GM20000 (cell line): ENCODE data around the gene RANBP17.

Experiments used
- DNase-seq: peaks from one replicate; pipeline ENCODE4 v3.0.0; 2012; ENCODE audit warnings: low spot score
- CTCF ChIP-seq: IDR thresholded peaks from 2 replicates; pipeline ENCODE4 v1.5.1; 2012; ENCODE audit warnings: mild to moderate bottlenecking, control low read depth; ENCODE audit errors: extremely low read depth, missing control alignments

RANBP17 gene

DNA sequence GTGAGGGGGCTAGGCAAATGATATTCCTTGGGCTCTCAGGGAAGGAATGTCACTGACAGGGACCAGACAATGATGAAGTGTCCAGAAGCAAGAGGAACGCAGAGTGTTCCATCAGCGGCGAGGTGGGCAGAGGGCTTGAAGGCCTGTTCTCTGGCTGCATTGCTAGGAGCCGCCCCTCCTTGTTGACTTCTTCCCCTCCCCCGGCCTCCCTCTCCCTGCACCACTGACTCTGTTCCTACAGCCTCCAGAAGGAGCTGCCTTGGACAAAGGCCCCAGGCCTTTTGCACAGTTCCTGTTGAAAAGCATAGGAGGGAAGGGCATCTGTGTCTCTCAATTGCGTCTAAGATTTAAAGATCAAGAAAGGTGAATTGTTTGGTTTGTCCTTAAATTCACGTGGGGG, 459.6 kb downstream of the RANBP17 start:
- TF ChIP-seq CTCF: no peak

GRCh38 chr5:171322527-171322926, 460.7 kb downstream of the RANBP17 start:
- DNase-seq: no peak
- TF ChIP-seq CTCF: no peak

More for the DNA sequence above, 459.6 kb downstream of the RANBP17 start:
- no peak for DNase-seq

DNA sequence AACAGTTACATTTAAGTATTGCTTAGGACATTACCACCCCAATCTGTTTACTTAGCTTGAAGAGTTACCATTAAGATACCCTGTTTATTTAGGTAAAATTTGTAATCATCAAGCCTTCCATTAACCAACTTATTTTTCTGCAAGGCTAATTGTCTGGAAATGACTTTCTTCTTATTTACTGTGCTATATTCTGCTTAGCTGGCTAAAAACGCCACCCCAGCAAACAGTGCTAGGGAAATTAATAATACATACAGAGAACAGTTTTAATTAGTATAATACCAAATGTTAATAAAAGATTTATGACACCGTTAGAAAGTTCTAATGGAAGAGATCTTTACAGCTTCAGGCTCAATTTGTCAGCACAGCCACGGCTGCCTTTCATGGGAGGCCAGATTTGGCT, 461.2 kb downstream of the RANBP17 start:
- TF ChIP-seq CTCF: no peak
- DNase-seq: no peak

DNA sequence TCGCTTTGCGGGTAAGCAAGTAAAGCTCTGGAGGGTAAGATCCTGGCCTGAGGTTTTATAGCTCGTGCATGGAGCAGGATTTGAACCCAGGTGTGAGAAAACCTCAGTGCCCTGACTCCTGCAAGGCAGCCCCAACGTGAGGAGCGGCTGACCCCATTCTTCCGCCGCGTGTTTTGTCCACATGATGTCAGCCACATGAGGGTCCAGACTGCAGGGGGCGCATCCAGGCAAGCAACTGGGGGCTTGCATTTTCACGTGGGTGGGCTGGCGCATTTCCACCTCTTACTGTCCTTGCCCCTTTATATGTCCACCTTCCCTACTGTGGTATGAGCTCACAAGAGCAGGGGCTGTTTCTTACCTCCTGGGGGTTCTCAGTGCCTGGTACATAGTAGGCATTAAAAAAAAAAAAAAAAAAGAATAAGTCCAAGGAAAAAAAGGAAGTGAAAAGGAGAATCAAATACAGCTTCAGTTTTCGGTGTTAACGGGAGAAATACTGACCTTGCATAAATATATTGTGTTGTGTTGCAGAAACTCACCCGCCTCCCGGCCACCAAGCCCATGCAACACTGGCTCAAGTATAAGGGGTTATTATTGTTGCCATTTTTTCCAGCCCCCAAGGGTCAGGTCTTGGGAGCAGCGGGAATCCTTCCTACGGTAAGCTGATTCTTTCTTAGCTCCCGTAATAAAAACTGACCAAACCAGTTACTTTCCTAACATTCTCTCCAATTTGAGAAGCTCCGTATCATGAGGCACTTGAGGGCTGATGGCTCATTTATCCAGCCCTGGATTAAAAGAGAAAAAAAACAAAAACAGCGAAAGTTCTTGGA, 462.2 kb downstream of the RANBP17 start:
- DNase-seq: no peak
- no peak for TF ChIP-seq CTCF

DNA sequence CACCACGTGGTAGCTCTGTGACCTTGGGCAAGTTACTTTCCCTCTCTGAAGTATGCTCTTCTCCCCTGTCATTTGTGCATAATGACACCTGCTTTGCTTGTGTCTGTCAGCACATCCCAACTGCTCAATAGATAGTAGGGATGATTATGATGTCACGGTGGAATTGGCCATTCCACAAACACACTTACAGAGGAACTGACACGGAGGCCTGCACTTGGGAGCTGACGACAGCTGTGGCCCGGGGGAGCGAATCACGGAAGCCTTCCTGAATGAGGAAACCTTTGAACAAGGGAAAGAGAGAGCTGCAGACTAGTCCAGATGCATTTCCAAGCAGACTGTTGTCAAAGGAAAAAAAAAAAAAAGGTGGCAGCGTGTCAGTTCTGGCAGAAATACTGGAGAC, 468.2 kb downstream of the RANBP17 start:
- no peak for DNase-seq
- no peak for TF ChIP-seq CTCF

DNA sequence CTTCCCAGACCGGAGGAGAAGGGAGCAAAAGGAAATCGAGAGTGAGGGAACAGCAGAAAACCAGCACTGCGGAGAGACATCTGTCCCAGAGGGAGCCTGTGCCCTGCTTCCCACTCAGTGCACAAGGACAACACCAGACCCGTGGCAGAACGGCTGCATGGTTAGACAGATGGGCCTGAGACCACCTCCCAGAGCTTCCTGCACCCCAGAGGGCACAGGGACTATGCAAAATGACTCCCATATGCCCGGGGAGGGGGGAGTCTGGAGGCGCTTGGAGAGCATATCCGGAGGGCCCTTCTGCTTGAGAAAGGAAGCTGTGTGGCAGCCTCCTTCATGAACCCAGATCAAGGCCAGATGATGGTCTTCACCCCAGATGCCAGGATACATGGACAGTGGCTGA, 473.8 kb downstream of the RANBP17 start:
- no peak for DNase-seq
- no peak for TF ChIP-seq CTCF

GRCh38 chr5:171336521-171337209, 474.8 kb downstream of the RANBP17 start:
- no peak for DNase-seq

More at GRCh38 chr5:171336521-171337209, 474.8 kb downstream of the RANBP17 start:
- TF ChIP-seq CTCF: peak; percentile 27
